H9 (cell line): ENCODE data around the gene MMP11. TPM values are rescaled to one million over a fixed set of nuclear protein-coding genes. Genes with fewer than 3 reads are reported as not detected.
A peak's percentile ranks its signal among the peaks of the same experiment; 100 is the strongest.

Source experiments
- DNase-seq: peaks from one replicate; pipeline ENCODE4 v3.0.0-alpha.2; 2017
- H2AFZ ChIP-seq: one replicate; pipeline ENCODE4 v1.6.1; 2013; ENCODE audit warnings: mild to moderate bottlenecking, low read length, control low read depth, moderate library complexity
- H2AK5ac ChIP-seq: 2 replicates; pipeline ENCODE4 v1.6.1; 2013; ENCODE audit warnings: low read length, control low read depth, mixed read lengths; ENCODE audit not compliant: insufficient read length
- H2BK120ac ChIP-seq: one replicate; pipeline ENCODE4 v1.6.1; 2013; ENCODE audit warnings: low read depth, mild to moderate bottlenecking, low read length, control low read depth, inconsistent platforms; ENCODE audit not compliant: poor library complexity, severe bottlenecking
- H2BK12ac ChIP-seq: 2 replicates; pipeline ENCODE4 v1.6.1; 2013; ENCODE audit warnings: low read length, control low read depth, mixed read lengths, low read depth; ENCODE audit not compliant: insufficient read length
- H2BK15ac ChIP-seq: 2 replicates; pipeline ENCODE4 v1.6.1; 2013; ENCODE audit warnings: low read depth, low read length, control low read depth
- H2BK20ac ChIP-seq: one replicate; pipeline ENCODE4 v1.6.1; 2013; ENCODE audit warnings: low read depth, mild to moderate bottlenecking, low read length, control low read depth, inconsistent platforms; ENCODE audit not compliant: poor library complexity, severe bottlenecking
- H2BK5ac ChIP-seq: 2 replicates; pipeline ENCODE4 v1.6.1; 2013; ENCODE audit warnings: low read length, control low read depth, mixed read lengths; ENCODE audit not compliant: insufficient read length
- H3K14ac ChIP-seq: 2 replicates; pipeline ENCODE4 v1.6.1; 2013; ENCODE audit warnings: low read length, control low read depth; ENCODE audit not compliant: insufficient read depth
- H3K18ac ChIP-seq: 2 replicates; pipeline ENCODE4 v1.6.1; 2013; ENCODE audit warnings: low read depth, mild to moderate bottlenecking, mixed read lengths, low read length, control low read depth; ENCODE audit not compliant: insufficient read length
- H3K23ac ChIP-seq: 2 replicates; pipeline ENCODE4 v1.6.1; 2013; ENCODE audit warnings: low read length, control low read depth, mixed read lengths, low read depth; ENCODE audit not compliant: insufficient read length
- H3K23me2 ChIP-seq: 2 replicates; pipeline ENCODE4 v1.6.1; 2013; ENCODE audit warnings: low read depth, mild to moderate bottlenecking, mixed read lengths, low read length, control low read depth; ENCODE audit not compliant: insufficient read length, poor library complexity, severe bottlenecking
- H3K27ac ChIP-seq: 2 replicates; pipeline ENCODE4 v1.5.1; 2013; ENCODE audit warnings: low read length, control low read depth, mixed read lengths, low read depth; ENCODE audit not compliant: insufficient read length
- H3K27me3 ChIP-seq: 2 replicates; pipeline ENCODE4 v1.6.1; 2013; ENCODE audit warnings: low read length, control low read depth, inconsistent platforms; ENCODE audit not compliant: insufficient read depth
- H3K4ac ChIP-seq: 2 replicates; pipeline ENCODE4 v1.6.1; 2013; ENCODE audit warnings: low read depth, mild to moderate bottlenecking, control low read depth, inconsistent platforms, low read length, moderate library complexity
- H3K4me1 ChIP-seq: 2 replicates; pipeline ENCODE4 v1.6.1; 2013; ENCODE audit warnings: low read length, control low read depth, inconsistent platforms; ENCODE audit not compliant: insufficient read depth
- H3K4me2 ChIP-seq: 2 replicates; pipeline ENCODE4 v1.6.1; 2013; ENCODE audit warnings: low read length, control low read depth, mixed read lengths; ENCODE audit not compliant: insufficient read length, insufficient read depth
- H3K56ac ChIP-seq: 2 replicates; pipeline ENCODE4 v1.6.1; 2013; ENCODE audit warnings: low read depth, mild to moderate bottlenecking, mixed read lengths, low read length, control low read depth; ENCODE audit not compliant: insufficient read length
- H3K79me1 ChIP-seq: 2 replicates; pipeline ENCODE4 v1.6.1; 2013; ENCODE audit warnings: low read depth, mild to moderate bottlenecking, moderate library complexity, low read length, control low read depth, inconsistent platforms; ENCODE audit not compliant: insufficient read depth, poor library complexity, severe bottlenecking
- H3K79me2 ChIP-seq: 2 replicates; pipeline ENCODE4 v1.6.1; 2013; ENCODE audit warnings: low read length, control low read depth, inconsistent platforms; ENCODE audit not compliant: insufficient read depth
- H3K9ac ChIP-seq: 2 replicates; pipeline ENCODE4 v1.6.1; 2013; ENCODE audit warnings: low read length, control low read depth, mixed read lengths; ENCODE audit not compliant: insufficient read length; ENCODE audit errors: extremely low read depth
- H3K9me3 ChIP-seq: one replicate; pipeline ENCODE4 v1.6.1; 2013; ENCODE audit warnings: low read depth, low read length, inconsistent platforms; ENCODE audit not compliant: control insufficient read depth
- H3T11ph ChIP-seq: one replicate; pipeline ENCODE4 v1.6.1; 2013; ENCODE audit warnings: mild to moderate bottlenecking, low read length, control low read depth, inconsistent platforms
- H4K20me1 ChIP-seq: one replicate; pipeline ENCODE4 v1.6.1; 2013; ENCODE audit not compliant: control insufficient read depth, insufficient read length, insufficient read depth
- H4K5ac ChIP-seq: 2 replicates; pipeline ENCODE4 v1.6.1; 2013; ENCODE audit warnings: low read depth, mild to moderate bottlenecking, mixed read lengths, low read length, control low read depth; ENCODE audit not compliant: insufficient read length
- H4K8ac ChIP-seq: replicated peaks from 2 replicates; pipeline ENCODE4 v1.6.1; 2013; ENCODE audit warnings: low read length, control low read depth, mixed read lengths, low read depth; ENCODE audit not compliant: insufficient read length
- H4K91ac ChIP-seq: 2 replicates; pipeline ENCODE4 v1.6.1; 2013; ENCODE audit warnings: low read depth, mild to moderate bottlenecking, moderate library complexity, mixed read lengths, low read length, control low read depth; ENCODE audit not compliant: insufficient read length
- H3K27ac Mint-ChIP-seq, 3 experiments: 2 replicates in 2 of 3; 3 replicates in 1 of 3; pipeline ENCODE4 v1.8.0; 2020 to 2021; ENCODE audit warnings: mixed read lengths in 3 of 3, mild to moderate bottlenecking in 1 of 3, moderate library complexity in 1 of 3
- H3K27me3 Mint-ChIP-seq: 2 replicates; pipeline ENCODE4 v1.8.0; 2021; ENCODE audit warnings: low read depth, mild to moderate bottlenecking, moderate library complexity, mixed read lengths
- H3K36me3 Mint-ChIP-seq, 3 experiments: 2 replicates in 2 of 3; 3 replicates in 1 of 3; pipeline ENCODE4 v1.8.0; 2020 to 2021; ENCODE audit warnings: low read depth in 3 of 3, mixed read lengths in 3 of 3; ENCODE audit not compliant: insufficient read depth in 1 of 3
- H3K4me1 Mint-ChIP-seq, 2 experiments: 2 replicates each; pipeline ENCODE4 v1.8.0; 2020; ENCODE audit warnings: mixed read lengths in 2 of 2
- H3K4me3 Mint-ChIP-seq, 2 experiments: 2 replicates in 1 of 2; 3 replicates in 1 of 2; pipeline ENCODE4 v1.8.0; 2020 to 2021; ENCODE audit warnings: mild to moderate bottlenecking in 2 of 2, mixed read lengths in 2 of 2, moderate library complexity in 1 of 2
- H3K9me3 Mint-ChIP-seq, 2 experiments: 2 replicates in 1 of 2; 3 replicates in 1 of 2; pipeline ENCODE4 v1.8.0; 2020; ENCODE audit warnings: mild to moderate bottlenecking in 2 of 2, mixed read lengths in 2 of 2, moderate library complexity in 1 of 2
- WGBS: extraction: QIAGEN DNeasy Blood & Tissue Kit; methylation state at CpG from one replicate; pipeline ENCODE4 v1.1.7; 2013; ENCODE audit warnings: missing lambda C conversion rate, low lambda C conversion rate, mixed read lengths; ENCODE audit not compliant: insufficient read length; ENCODE audit errors: extremely low coverage; 5-methylcytosine and 5-hydroxymethylcytosine counted together
- total RNA-seq: library from RNA; stranded (reverse); gene quantifications from 2 replicates; pipeline ENCODE4 v1.2.1, GENCODE V29; 2021
- TF ChIP-seq, protein P1 (sequence below): fragments of 200-600 bp; sonication (generic); conservative IDR thresholded peaks from 3 replicates; pipeline ENCODE4 v1.8.0; 2021; ENCODE audit warnings: antibody characterized with exemption, mild to moderate bottlenecking

Gene MMP11
- total RNA-seq, 1 experiment from 2014 or later = 5.3 TPM

DNA sequence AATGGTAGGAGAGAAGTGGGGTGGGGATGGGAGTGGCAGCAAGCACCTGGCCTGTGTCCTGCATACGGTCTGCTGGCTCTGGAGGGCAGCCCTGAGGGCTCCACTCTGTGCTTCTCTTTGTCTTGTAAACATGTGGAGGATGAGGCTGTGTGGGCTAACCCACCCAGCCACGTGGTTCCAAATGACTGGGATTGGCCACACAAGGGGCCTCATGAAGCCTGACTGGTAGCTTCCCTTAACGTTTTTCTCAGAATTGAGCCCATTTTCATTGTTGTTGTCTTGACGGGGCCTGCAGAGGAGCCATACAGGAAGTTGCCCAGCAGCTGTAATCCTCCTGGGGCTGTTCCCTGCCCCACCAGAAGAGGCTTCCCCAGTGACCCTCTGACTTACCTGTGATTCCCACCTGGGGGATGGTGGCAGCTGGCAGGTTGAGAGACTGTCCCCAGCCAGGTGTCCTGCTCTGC is 48.1 kb downstream of the MMP11 start:
- Histone ChIP-seq H3T11ph (no peak overlapping the region), H3K18ac (no peak overlapping the region), H3K9ac (no peak overlapping the region), H2BK120ac (no peak overlapping the region), H3K4me2 (no peak overlapping the region), H3K9me3 (no peaks in the 10 kb centered on the region), H3K79me2 (no peaks in the 10 kb centered on the region), H3K23me2 (no peaks in the 10 kb centered on the region), H2BK15ac (no peak overlapping the region), H3K23ac (no peak overlapping the region), H3K4ac (no peak overlapping the region), H3K14ac (no peak overlapping the region), H3K27ac (no peak overlapping the region), H3K56ac (no peak overlapping the region), H3K27me3 (no peaks in the 10 kb centered on the region), H3K4me1 (no peaks in the 10 kb centered on the region), H4K20me1 (no peaks in the 10 kb centered on the region), H4K91ac (no peak overlapping the region), H2AFZ (no peak overlapping the region), H2AK5ac (no peak overlapping the region), H2BK5ac (no peak overlapping the region), H2BK20ac (no peak overlapping the region), H3K79me1 (no peaks in the 10 kb centered on the region), H4K5ac (no peak overlapping the region), H2BK12ac (no peak overlapping the region), H4K8ac (no peak overlapping the region)
- no peak overlapping the region for H3K4me3 Mint-ChIP-seq
- no peaks in the 10 kb centered on the region for H3K27me3 Mint-ChIP-seq
- TF ChIP-seq, protein P1, sequence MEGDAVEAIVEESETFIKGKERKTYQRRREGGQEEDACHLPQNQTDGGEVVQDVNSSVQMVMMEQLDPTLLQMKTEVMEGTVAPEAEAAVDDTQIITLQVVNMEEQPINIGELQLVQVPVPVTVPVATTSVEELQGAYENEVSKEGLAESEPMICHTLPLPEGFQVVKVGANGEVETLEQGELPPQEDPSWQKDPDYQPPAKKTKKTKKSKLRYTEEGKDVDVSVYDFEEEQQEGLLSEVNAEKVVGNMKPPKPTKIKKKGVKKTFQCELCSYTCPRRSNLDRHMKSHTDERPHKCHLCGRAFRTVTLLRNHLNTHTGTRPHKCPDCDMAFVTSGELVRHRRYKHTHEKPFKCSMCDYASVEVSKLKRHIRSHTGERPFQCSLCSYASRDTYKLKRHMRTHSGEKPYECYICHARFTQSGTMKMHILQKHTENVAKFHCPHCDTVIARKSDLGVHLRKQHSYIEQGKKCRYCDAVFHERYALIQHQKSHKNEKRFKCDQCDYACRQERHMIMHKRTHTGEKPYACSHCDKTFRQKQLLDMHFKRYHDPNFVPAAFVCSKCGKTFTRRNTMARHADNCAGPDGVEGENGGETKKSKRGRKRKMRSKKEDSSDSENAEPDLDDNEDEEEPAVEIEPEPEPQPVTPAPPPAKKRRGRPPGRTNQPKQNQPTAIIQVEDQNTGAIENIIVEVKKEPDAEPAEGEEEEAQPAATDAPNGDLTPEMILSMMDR = no peak
- peaks cover 64 to 96% (median 93%) of the 10 kb centered on the region in 3 experiments for H3K36me3 Mint-ChIP-seq
- H3K27ac Mint-ChIP-seq = peak overlapping the region in 2 of 3 experiments; percentile 46 to 91; a peak in 4 of 7 replicates
- DNase-seq = no peak
- no peaks in the 10 kb centered on the region for H3K9me3 Mint-ChIP-seq
- peaks cover 11 to 14% of the 10 kb centered on the region in 2 experiments; a peak in 3 of 4 replicates for H3K4me1 Mint-ChIP-seq
- WGBS = no CpG with 5 or more reads among the region's 4 CpGs
